Ishikawa (cell line): ENCODE results near the gene MEIS1.

ENCODE experiments used
- CREB1 ChIP-seq: IDR thresholded peaks from 2 replicates; pipeline ENCODE4 v1.6.1; 2012; ENCODE audit warnings: low read depth
- EGR1 ChIP-seq: IDR thresholded peaks from 2 replicates; pipeline ENCODE4 v1.6.1; 2012
- EP300 ChIP-seq: IDR thresholded peaks from 2 replicates; pipeline ENCODE4 v1.6.1; 2012; ENCODE audit warnings: borderline replicate concordance
- FOXM1 ChIP-seq: IDR thresholded peaks from 2 replicates; pipeline ENCODE4 v1.6.1; 2012; ENCODE audit warnings: low read depth, borderline replicate concordance
- NFIC ChIP-seq: IDR thresholded peaks from 2 replicates; pipeline ENCODE4 v1.6.1; 2012
- RAD21 ChIP-seq: IDR thresholded peaks from 2 replicates; pipeline ENCODE4 v1.6.1; 2012; ENCODE audit warnings: low read depth
- TAF1 ChIP-seq: IDR thresholded peaks from 2 replicates; pipeline ENCODE4 v1.6.1; 2012; ENCODE audit warnings: low read depth, mild to moderate bottlenecking
- TCF12 ChIP-seq: IDR thresholded peaks from 2 replicates; pipeline ENCODE4 v1.6.1; 2012; ENCODE audit warnings: low read depth
- TEAD4 ChIP-seq: IDR thresholded peaks from 2 replicates; pipeline ENCODE4 v1.6.1; 2012
- YY1 ChIP-seq: IDR thresholded peaks from 2 replicates; pipeline ENCODE4 v1.6.1; 2012; ENCODE audit warnings: low read depth
- TF ChIP-seq, protein P1 (sequence below): IDR thresholded peaks from 2 replicates; pipeline ENCODE4 v1.6.1; 2012; ENCODE audit warnings: low read depth, mild to moderate bottlenecking
- TF ChIP-seq, protein P2 (sequence below): IDR thresholded peaks from 2 replicates; pipeline ENCODE4 v1.6.1; 2012
- TF ChIP-seq, protein P3 (sequence below): IDR thresholded peaks from 2 replicates; pipeline ENCODE4 v1.6.1; 2012

DNA sequence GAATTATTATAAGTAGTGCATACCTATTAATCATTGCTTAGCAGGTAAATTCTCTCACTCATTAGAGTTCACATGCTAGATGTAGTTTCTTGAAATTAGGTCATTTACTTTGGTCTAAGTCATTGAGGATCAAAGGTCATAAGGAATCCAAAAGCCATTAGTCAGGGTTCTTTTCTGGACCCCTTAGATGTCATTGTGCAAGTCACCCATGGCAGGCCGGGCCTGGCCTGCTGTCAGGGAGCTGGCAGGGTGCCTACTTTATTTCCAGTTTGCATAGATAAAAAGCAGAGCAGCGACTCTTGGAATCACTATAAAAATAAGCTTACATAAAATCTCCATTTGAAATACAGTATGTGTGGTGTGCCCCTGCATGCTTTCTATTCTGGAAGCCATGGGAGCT, 91.3 kb downstream of the MEIS1 start:
- TF ChIP-seq YY1 (no peak), FOXM1 (no peak), TAF1 (no peak), NFIC (no peak), TCF12 (no peak), RAD21 (no peak), EP300 (no peak), CREB1 (no peak), TEAD4 (no peak), EGR1 (no peak)
- TF ChIP-seq, protein P1, sequence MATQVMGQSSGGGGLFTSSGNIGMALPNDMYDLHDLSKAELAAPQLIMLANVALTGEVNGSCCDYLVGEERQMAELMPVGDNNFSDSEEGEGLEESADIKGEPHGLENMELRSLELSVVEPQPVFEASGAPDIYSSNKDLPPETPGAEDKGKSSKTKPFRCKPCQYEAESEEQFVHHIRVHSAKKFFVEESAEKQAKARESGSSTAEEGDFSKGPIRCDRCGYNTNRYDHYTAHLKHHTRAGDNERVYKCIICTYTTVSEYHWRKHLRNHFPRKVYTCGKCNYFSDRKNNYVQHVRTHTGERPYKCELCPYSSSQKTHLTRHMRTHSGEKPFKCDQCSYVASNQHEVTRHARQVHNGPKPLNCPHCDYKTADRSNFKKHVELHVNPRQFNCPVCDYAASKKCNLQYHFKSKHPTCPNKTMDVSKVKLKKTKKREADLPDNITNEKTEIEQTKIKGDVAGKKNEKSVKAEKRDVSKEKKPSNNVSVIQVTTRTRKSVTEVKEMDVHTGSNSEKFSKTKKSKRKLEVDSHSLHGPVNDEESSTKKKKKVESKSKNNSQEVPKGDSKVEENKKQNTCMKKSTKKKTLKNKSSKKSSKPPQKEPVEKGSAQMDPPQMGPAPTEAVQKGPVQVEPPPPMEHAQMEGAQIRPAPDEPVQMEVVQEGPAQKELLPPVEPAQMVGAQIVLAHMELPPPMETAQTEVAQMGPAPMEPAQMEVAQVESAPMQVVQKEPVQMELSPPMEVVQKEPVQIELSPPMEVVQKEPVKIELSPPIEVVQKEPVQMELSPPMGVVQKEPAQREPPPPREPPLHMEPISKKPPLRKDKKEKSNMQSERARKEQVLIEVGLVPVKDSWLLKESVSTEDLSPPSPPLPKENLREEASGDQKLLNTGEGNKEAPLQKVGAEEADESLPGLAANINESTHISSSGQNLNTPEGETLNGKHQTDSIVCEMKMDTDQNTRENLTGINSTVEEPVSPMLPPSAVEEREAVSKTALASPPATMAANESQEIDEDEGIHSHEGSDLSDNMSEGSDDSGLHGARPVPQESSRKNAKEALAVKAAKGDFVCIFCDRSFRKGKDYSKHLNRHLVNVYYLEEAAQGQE: no peak
- TF ChIP-seq, protein P2, sequence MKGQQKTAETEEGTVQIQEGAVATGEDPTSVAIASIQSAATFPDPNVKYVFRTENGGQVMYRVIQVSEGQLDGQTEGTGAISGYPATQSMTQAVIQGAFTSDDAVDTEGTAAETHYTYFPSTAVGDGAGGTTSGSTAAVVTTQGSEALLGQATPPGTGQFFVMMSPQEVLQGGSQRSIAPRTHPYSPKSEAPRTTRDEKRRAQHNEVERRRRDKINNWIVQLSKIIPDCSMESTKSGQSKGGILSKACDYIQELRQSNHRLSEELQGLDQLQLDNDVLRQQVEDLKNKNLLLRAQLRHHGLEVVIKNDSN: no peak
- TF ChIP-seq, protein P3, sequence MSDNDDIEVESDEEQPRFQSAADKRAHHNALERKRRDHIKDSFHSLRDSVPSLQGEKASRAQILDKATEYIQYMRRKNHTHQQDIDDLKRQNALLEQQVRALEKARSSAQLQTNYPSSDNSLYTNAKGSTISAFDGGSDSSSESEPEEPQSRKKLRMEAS: no peak
